ENCODE results near the gene CMC2.

DNA sequence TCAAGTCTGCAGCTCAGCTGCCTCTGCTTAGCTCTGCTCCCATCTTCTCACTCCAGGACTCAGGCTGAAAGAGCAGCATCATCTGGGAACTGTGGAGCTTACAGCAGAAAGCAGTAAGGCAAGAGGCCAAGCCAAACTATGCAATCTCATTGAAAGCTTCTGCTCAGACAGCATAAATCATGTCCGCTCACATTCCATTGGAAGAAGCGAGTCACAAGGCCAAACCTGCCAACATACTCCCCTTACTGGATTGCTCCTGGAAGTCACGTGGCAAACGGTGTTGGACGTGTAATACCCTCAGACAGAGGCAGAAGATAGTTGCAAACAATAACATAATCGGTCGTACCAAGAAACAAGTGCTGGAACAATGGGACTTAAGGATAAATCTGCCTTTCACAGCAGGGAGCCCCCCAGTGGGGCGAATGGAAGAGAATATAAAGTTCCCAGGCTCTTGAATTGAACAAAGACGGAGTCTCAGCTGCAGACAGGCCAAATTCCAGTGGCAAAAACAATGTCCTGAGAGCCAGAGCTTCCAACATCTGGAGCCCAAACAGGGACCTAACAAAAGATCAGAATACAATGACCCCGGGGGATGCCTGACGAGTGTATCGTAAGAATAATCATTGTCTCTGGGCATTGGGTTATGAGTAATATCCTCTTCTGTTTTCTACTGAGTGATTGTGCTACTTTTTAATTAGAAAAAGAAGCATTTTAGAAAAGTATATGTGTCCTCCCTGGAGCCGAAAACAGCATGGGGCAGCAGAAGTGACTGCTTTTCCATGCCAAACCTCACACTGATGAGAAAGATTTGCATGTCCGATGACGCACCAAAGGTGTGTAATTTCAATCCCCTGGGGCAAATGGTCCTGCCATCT, 68.4 kb downstream of the CMC2 start:
- TF ChIP-seq, protein P1, sequence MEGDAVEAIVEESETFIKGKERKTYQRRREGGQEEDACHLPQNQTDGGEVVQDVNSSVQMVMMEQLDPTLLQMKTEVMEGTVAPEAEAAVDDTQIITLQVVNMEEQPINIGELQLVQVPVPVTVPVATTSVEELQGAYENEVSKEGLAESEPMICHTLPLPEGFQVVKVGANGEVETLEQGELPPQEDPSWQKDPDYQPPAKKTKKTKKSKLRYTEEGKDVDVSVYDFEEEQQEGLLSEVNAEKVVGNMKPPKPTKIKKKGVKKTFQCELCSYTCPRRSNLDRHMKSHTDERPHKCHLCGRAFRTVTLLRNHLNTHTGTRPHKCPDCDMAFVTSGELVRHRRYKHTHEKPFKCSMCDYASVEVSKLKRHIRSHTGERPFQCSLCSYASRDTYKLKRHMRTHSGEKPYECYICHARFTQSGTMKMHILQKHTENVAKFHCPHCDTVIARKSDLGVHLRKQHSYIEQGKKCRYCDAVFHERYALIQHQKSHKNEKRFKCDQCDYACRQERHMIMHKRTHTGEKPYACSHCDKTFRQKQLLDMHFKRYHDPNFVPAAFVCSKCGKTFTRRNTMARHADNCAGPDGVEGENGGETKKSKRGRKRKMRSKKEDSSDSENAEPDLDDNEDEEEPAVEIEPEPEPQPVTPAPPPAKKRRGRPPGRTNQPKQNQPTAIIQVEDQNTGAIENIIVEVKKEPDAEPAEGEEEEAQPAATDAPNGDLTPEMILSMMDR (conservative IDR thresholded peaks at IDR 0.05; ENCODE audit: low read length) = no peak
- no peak for TF ChIP-seq EZH2phosphoT487 (IDR thresholded peaks at IDR 0.05; ENCODE audit: borderline replicate concordance, low read depth, low read length)

All from OCI-LY7 (cell line).